ENCODE measurements around the gene CCNQ.

GRCh38 chrX:153585827-153586226 lies 13.1 kb downstream of the CCNQ start:
- TF ChIP-seq SNAI2 (CRISPR knock-in tag; IDR thresholded peaks at IDR 0.05) (no peak), ISL1 (CRISPR knock-in tag; IDR thresholded peaks at IDR 0.05) (no peak), ARNTL (CRISPR knock-in tag; IDR thresholded peaks at IDR 0.05; ENCODE audit: borderline replicate concordance, low read depth) (no peak)
